WTC11 (cell line): ENCODE results near the gene CNTNAP5. TPM values are rescaled to one million over a fixed set of nuclear protein-coding genes. Genes with fewer than 3 reads are reported as not detected.

Experiments used
- ATAC-seq: fragments of 200-7000 bp; cut with Tn5 transposase; 2 replicates; pipeline ENCODE4 v1.10.0; 2021; ENCODE audit warnings: mild to moderate bottlenecking, moderate library complexity
- CTCF ChIA-PET: fragments of 300-600 bp; sonication (Branson Sonifier 250); formaldehyde crosslinking; loops from one replicate; lab custom pipeline; 2021; ENCODE audit warnings: antibody characterized with exemption; lab: Charles Lee
- POLR2A ChIA-PET: fragments of 350-600 bp; sonication (Branson Sonifier 250); formaldehyde crosslinking; loops from one replicate; lab custom pipeline; 2021; ENCODE audit warnings: antibody characterized with exemption; lab: Charles Lee
- DNase-seq: peaks from one replicate; pipeline ENCODE4 v3.0.0; 2021; ENCODE audit warnings: low spot score
- H3K27ac Mint-ChIP-seq: 2 replicates; pipeline ENCODE4 v1.8.0; 2021; ENCODE audit warnings: mixed read lengths
- H3K27me3 Mint-ChIP-seq: 2 replicates; pipeline ENCODE4 v1.8.0; 2021; ENCODE audit warnings: low read depth, mild to moderate bottlenecking, moderate library complexity, mixed read lengths
- H3K36me3 Mint-ChIP-seq: 2 replicates; pipeline ENCODE4 v1.8.0; 2021; ENCODE audit warnings: mixed read lengths
- H3K4me1 Mint-ChIP-seq: 2 replicates; pipeline ENCODE4 v1.8.0; 2022; ENCODE audit warnings: mixed read lengths
- H3K4me3 Mint-ChIP-seq: 2 replicates; pipeline ENCODE4 v1.8.0; 2021; ENCODE audit warnings: mild to moderate bottlenecking, moderate library complexity, mixed read lengths
- H3K9me3 Mint-ChIP-seq: 2 replicates; pipeline ENCODE4 v1.8.0; 2021; ENCODE audit warnings: mixed read lengths
- CBFB ChIP-seq: sonication (generic); formaldehyde crosslinking; IDR thresholded peaks from 2 replicates; pipeline ENCODE4 v1.8.1; 2022; ENCODE audit warnings: mild to moderate bottlenecking, low read depth, missing genetic modification reagents
- ETV6 ChIP-seq: sonication (generic); formaldehyde crosslinking; IDR thresholded peaks from 2 replicates; pipeline ENCODE4 v1.8.1; 2022; ENCODE audit warnings: mild to moderate bottlenecking, missing genetic modification reagents
- FOXP1 ChIP-seq: sonication (generic); formaldehyde crosslinking; IDR thresholded peaks from 2 replicates; pipeline ENCODE4 v1.8.0; 2022; ENCODE audit warnings: missing genetic modification reagents, mild to moderate bottlenecking, moderate library complexity, borderline replicate concordance
- GABPB1 ChIP-seq: sonication (generic); formaldehyde crosslinking; IDR thresholded peaks from 2 replicates; pipeline ENCODE4 v1.8.1; 2023; ENCODE audit warnings: mild to moderate bottlenecking, missing genetic modification reagents
- JAZF1 ChIP-seq: fragments of 250-450 bp; sonication (Bioruptor Pico); IDR thresholded peaks from 2 replicates; pipeline ENCODE4 v1.9.0; 2021; ENCODE audit warnings: moderate library complexity, mild to moderate bottlenecking, inconsistent platforms
- MYBL2 ChIP-seq: sonication (generic); formaldehyde crosslinking; IDR thresholded peaks from 2 replicates; pipeline ENCODE4 v1.8.1; 2023; ENCODE audit warnings: mild to moderate bottlenecking, moderate library complexity, missing genetic modification reagents
- NFE2L1 ChIP-seq: sonication (generic); formaldehyde crosslinking; IDR thresholded peaks from 2 replicates; pipeline ENCODE4 v1.8.1; 2023; ENCODE audit warnings: missing genetic modification reagents
- NR3C1 ChIP-seq: sonication (generic); formaldehyde crosslinking; conservative IDR thresholded peaks from 2 replicates; pipeline ENCODE4 v1.8.1; 2023; ENCODE audit warnings: low read depth, mild to moderate bottlenecking, missing genetic modification reagents
- PRDM15 ChIP-seq: sonication (generic); formaldehyde crosslinking; IDR thresholded peaks from 2 replicates; pipeline ENCODE4 v1.8.0; 2022; ENCODE audit warnings: missing genetic modification reagents
- RELA ChIP-seq: sonication (generic); formaldehyde crosslinking; IDR thresholded peaks from 2 replicates; pipeline ENCODE4 v1.8.1; 2022; ENCODE audit warnings: missing genetic modification reagents, mild to moderate bottlenecking, borderline replicate concordance
- SP1 ChIP-seq: sonication (generic); formaldehyde crosslinking; conservative IDR thresholded peaks from 2 replicates; pipeline ENCODE4 v1.8.1; 2022; ENCODE audit warnings: missing genetic modification reagents
- TEAD4 ChIP-seq: sonication (generic); formaldehyde crosslinking; IDR thresholded peaks from 2 replicates; pipeline ENCODE4 v1.8.0; 2022; ENCODE audit warnings: mild to moderate bottlenecking, missing genetic modification reagents
- ZNF219 ChIP-seq: sonication (generic); formaldehyde crosslinking; IDR thresholded peaks from 2 replicates; pipeline ENCODE4 v1.8.0; 2023; ENCODE audit warnings: missing genetic modification reagents, mild to moderate bottlenecking, borderline replicate concordance
- ZNF423 ChIP-seq: fragments of 250-450 bp; sonication (Bioruptor Pico); IDR thresholded peaks from 2 replicates; pipeline ENCODE4 v2.1.2; 2022; ENCODE audit warnings: mild to moderate bottlenecking, moderate library complexity
- ZNF425 ChIP-seq: fragments of 250-450 bp; sonication (Bioruptor Pico); conservative IDR thresholded peaks from 2 replicates; pipeline ENCODE4 v1.9.0; 2021; ENCODE audit warnings: mild to moderate bottlenecking
- ZNF671 ChIP-seq: fragments of 250-450 bp; sonication (Bioruptor Pico); IDR thresholded peaks from 2 replicates; pipeline ENCODE4 v1.8.0; 2021; ENCODE audit warnings: mild to moderate bottlenecking
- total RNA-seq: library from RNA; stranded (reverse); gene quantifications from 3 replicates; pipeline ENCODE4 v1.2.3, GENCODE V29; 2021
- TF ChIP-seq, protein P1 (sequence below): sonication (generic); formaldehyde crosslinking; IDR thresholded peaks from 2 replicates; pipeline ENCODE4 v1.8.0; 2022; ENCODE audit warnings: mild to moderate bottlenecking, missing genetic modification reagents
- TF ChIP-seq, protein P2 (sequence below): sonication (generic); formaldehyde crosslinking; IDR thresholded peaks from 2 replicates; pipeline ENCODE4 v1.8.1; 2023; ENCODE audit warnings: mild to moderate bottlenecking, missing genetic modification reagents, borderline replicate concordance
- TF ChIP-seq, protein P3 (sequence below): sonication (generic); formaldehyde crosslinking; IDR thresholded peaks from 2 replicates; pipeline ENCODE4 v1.8.1; 2023; ENCODE audit warnings: mild to moderate bottlenecking, missing genetic modification reagents

CNTNAP5 gene
- total RNA-seq, 1 experiment from 2014 or later, result 0.22 TPM

DNA sequence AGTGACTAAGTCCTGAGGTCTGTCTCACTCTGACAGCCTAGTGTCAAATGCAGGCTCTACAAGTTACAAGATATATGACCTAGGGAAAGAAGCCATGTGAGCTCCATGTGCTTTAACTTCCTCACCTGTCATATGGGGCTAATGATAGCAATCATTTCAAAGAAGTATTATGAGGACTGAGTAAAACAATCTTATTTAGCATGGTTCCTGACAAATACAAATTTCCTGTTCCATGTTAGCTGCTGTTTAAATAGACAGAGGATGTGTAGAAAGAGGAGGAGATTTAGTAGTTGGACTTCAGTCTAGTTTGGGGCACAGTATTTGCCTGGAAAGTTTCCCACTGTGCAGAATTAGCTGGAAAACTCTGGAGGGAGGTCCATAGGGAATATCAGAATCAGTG lies 545.8 kb downstream of the CNTNAP5 start:
- ChIA-PET POLR2A (no interaction called here), CTCF (no interaction called here)
- DNase-seq (no peak), ATAC-seq (no peak)
- peaks cover 9% of the 10 kb centered on the region for H3K4me1 Mint-ChIP-seq
- H3K27me3 Mint-ChIP-seq, result no peaks in the 10 kb centered on the region
- no peak overlapping the region for H3K27ac Mint-ChIP-seq
- H3K36me3 Mint-ChIP-seq, result no peaks in the 10 kb centered on the region
- H3K4me3 Mint-ChIP-seq, result no peak overlapping the region
- peak; percentile 74 for TF ChIP-seq GABPB1
- TF ChIP-seq, protein P1, sequence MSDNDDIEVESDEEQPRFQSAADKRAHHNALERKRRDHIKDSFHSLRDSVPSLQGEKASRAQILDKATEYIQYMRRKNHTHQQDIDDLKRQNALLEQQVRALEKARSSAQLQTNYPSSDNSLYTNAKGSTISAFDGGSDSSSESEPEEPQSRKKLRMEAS, result no peak
- peaks cover 3% of the 10 kb centered on the region; the same call in 1 of the 2 replicates for H3K9me3 Mint-ChIP-seq

GRCh38 chr2:124571836-124572235 lies 546.7 kb downstream of the CNTNAP5 start:
- H3K36me3 Mint-ChIP-seq, result no peaks in the 10 kb centered on the region
- CTCF ChIA-PET, result no interaction called here
- no peak overlapping the region for H3K27ac Mint-ChIP-seq
- no peaks in the 10 kb centered on the region for H3K27me3 Mint-ChIP-seq
- no peak overlapping the region for H3K4me3 Mint-ChIP-seq
- DNase-seq, result no peak
- TF ChIP-seq NFE2L1, result no peak
- no peak for TF ChIP-seq ETV6 (CRISPR knock-in tag)
- TF ChIP-seq GABPB1, result no peak
- no peak for TF ChIP-seq TEAD4 (CRISPR knock-in tag)
- no peak for TF ChIP-seq ZNF219 (CRISPR knock-in tag)
- TF ChIP-seq ZNF671, result no peak
- no peak for TF ChIP-seq RELA (CRISPR knock-in tag)
- TF ChIP-seq, protein P2, sequence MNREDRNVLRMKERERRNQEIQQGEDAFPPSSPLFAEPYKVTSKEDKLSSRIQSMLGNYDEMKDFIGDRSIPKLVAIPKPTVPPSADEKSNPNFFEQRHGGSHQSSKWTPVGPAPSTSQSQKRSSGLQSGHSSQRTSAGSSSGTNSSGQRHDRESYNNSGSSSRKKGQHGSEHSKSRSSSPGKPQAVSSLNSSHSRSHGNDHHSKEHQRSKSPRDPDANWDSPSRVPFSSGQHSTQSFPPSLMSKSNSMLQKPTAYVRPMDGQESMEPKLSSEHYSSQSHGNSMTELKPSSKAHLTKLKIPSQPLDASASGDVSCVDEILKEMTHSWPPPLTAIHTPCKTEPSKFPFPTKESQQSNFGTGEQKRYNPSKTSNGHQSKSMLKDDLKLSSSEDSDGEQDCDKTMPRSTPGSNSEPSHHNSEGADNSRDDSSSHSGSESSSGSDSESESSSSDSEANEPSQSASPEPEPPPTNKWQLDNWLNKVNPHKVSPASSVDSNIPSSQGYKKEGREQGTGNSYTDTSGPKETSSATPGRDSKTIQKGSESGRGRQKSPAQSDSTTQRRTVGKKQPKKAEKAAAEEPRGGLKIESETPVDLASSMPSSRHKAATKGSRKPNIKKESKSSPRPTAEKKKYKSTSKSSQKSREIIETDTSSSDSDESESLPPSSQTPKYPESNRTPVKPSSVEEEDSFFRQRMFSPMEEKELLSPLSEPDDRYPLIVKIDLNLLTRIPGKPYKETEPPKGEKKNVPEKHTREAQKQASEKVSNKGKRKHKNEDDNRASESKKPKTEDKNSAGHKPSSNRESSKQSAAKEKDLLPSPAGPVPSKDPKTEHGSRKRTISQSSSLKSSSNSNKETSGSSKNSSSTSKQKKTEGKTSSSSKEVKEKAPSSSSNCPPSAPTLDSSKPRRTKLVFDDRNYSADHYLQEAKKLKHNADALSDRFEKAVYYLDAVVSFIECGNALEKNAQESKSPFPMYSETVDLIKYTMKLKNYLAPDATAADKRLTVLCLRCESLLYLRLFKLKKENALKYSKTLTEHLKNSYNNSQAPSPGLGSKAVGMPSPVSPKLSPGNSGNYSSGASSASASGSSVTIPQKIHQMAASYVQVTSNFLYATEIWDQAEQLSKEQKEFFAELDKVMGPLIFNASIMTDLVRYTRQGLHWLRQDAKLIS (CRISPR knock-in tag), result no peak
- TF ChIP-seq, all 79 proteins: peak for 0
- ATAC-seq, result no peak
- POLR2A ChIA-PET, result no interaction called here
- peaks cover 3% of the 10 kb centered on the region; the same call in 1 of the 2 replicates for H3K9me3 Mint-ChIP-seq
- peaks cover 5% of the 10 kb centered on the region for H3K4me1 Mint-ChIP-seq

DNA sequence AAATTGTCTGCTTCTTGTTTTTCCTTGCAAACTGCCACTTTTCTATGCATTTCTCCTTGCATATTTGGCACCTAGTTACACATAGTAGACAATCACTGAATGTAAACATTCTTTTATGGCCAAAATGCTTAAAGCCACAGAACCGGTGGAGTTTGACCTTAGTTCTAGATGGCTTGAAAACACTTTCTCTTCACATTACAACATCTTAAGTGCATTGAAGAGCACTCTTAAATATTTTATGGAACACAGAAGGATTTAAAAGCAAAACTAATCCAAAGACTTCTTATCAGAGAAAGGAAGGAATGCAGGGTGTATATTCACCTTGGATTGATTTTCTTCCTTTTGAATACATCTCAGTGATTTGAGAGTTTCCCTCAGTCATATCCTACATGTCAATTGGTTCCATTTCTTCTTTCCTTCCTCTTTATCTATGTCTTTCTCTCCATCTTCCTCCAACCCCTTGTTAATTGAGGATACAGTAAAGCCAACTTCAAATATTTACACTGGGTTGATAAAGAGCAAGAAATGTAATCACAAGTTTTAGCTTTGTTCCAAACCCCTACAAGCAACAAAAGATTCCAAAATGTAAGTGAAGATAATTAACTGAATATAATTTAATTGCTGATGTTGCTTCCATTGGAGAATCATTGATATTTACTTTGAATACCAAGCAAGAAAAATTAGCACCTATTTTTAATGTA lies 548.0 kb downstream of the CNTNAP5 start:
- peaks cover 3% of the 10 kb centered on the region; the same call in 1 of the 2 replicates for H3K9me3 Mint-ChIP-seq
- DNase-seq (no peak), ATAC-seq (no peak)
- H3K4me3 Mint-ChIP-seq, result no peak overlapping the region
- H3K36me3 Mint-ChIP-seq, result no peaks in the 10 kb centered on the region
- H3K27ac Mint-ChIP-seq, result no peak overlapping the region
- TF ChIP-seq SP1, result no peak
- TF ChIP-seq JAZF1 (CRISPR knock-in tag), result no peak
- no peak for TF ChIP-seq NR3C1 (CRISPR knock-in tag)
- no peak for TF ChIP-seq ZNF425 (CRISPR knock-in tag)
- no peak for TF ChIP-seq CBFB (CRISPR knock-in tag)
- TF ChIP-seq MYBL2 (CRISPR knock-in tag), result no peak
- TF ChIP-seq TEAD4 (CRISPR knock-in tag), result no peak
- TF ChIP-seq, protein P3, sequence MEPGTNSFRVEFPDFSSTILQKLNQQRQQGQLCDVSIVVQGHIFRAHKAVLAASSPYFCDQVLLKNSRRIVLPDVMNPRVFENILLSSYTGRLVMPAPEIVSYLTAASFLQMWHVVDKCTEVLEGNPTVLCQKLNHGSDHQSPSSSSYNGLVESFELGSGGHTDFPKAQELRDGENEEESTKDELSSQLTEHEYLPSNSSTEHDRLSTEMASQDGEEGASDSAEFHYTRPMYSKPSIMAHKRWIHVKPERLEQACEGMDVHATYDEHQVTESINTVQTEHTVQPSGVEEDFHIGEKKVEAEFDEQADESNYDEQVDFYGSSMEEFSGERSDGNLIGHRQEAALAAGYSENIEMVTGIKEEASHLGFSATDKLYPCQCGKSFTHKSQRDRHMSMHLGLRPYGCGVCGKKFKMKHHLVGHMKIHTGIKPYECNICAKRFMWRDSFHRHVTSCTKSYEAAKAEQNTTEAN (CRISPR knock-in tag), result no peak
- TF ChIP-seq ZNF423 (CRISPR knock-in tag), result no peak
- no peak for TF ChIP-seq PRDM15 (CRISPR knock-in tag)
- TF ChIP-seq FOXP1 (CRISPR knock-in tag), result no peak
- ChIA-PET CTCF (no interaction called here), POLR2A (no interaction called here)
- peaks cover 5% of the 10 kb centered on the region for H3K4me1 Mint-ChIP-seq
- no peaks in the 10 kb centered on the region for H3K27me3 Mint-ChIP-seq
